Astrocyte of the cerebellum (primary cell): ENCODE data around the gene PSME4.
"Not testable (repeated sequence)": the region's sequence is repeated elsewhere in the genome, so short reads cannot be mapped to it uniquely, and the experiment has no call there.

Source experiments
- DNase-seq: peaks from one replicate; pipeline ENCODE4 v3.0.0-alpha.2; 2011; ENCODE audit warnings: low read depth
- H3K4me3 ChIP-seq: 2 replicates; pipeline ENCODE4 v1.5.1; 2011; ENCODE audit warnings: mild to moderate bottlenecking, low read depth, low read length, moderate library complexity
- CTCF ChIP-seq: IDR thresholded peaks from 2 replicates; pipeline ENCODE4 v1.5.1; 2012; ENCODE audit warnings: low read length, low read depth, moderate library complexity, mild to moderate bottlenecking; ENCODE audit errors: missing control alignments
- in situ Hi-C: cut with HindIII; loops from 2 replicates; pipeline ENCODE4 v1.10.0; 2017; ENCODE audit warnings: low sequenced_read_pairs

PSME4 gene

GRCh38 chr2:53848062-53848461 is 122.7 kb downstream of the PSME4 start:
- no peak for DNase-seq
- in situ Hi-C loops: no loop called here
- no peak for TF ChIP-seq CTCF
- H3K4me3 ChIP-seq: no peak overlapping the region

- no peak for DNase-seq
- no peak for TF ChIP-seq CTCF
- no peak overlapping the region for H3K4me3 ChIP-seq
- in situ Hi-C loops: no loop called here
These were observed 127.2 kb downstream of the PSME4 start for GRCh38 chr2:53843595-53843994.

GRCh38 chr2:53842891-53843290 is 127.9 kb downstream of the PSME4 start:
- in situ Hi-C loops: no loop called here

GRCh38 chr2:53841651-53842050 is 129.1 kb downstream of the PSME4 start:
- H3K4me3 ChIP-seq, in situ Hi-C loops, DNase-seq: not testable (repeated sequence)

More at GRCh38 chr2:53842891-53843290, 127.9 kb downstream of the PSME4 start:
- DNase-seq: no peak
- no peak overlapping the region for H3K4me3 ChIP-seq
- no peak for TF ChIP-seq CTCF

GRCh38 chr2:53840580-53840979 is 130.2 kb downstream of the PSME4 start:
- TF ChIP-seq CTCF: no peak
- H3K4me3 ChIP-seq: no peak overlapping the region
- in situ Hi-C loops: no loop called here
- no peak for DNase-seq

- in situ Hi-C loops, DNase-seq, H3K4me3 ChIP-seq: not testable (repeated sequence)
These were observed 140.9 kb downstream of the PSME4 start for GRCh38 chr2:53829980-53830290.

GRCh38 chr2:53829273-53829979 is 141.4 kb downstream of the PSME4 start:
- in situ Hi-C loops: no loop called here
- no peak overlapping the region for H3K4me3 ChIP-seq
- TF ChIP-seq CTCF: no peak
- no peak for DNase-seq

GRCh38 chr2:53828331-53828730 is 142.5 kb downstream of the PSME4 start:
- no peak for DNase-seq
- TF ChIP-seq CTCF: no peak
- H3K4me3 ChIP-seq: no peak overlapping the region
- in situ Hi-C loops: no loop called here
